Measurements from ENCODE around the gene ATOH8.

DNA sequence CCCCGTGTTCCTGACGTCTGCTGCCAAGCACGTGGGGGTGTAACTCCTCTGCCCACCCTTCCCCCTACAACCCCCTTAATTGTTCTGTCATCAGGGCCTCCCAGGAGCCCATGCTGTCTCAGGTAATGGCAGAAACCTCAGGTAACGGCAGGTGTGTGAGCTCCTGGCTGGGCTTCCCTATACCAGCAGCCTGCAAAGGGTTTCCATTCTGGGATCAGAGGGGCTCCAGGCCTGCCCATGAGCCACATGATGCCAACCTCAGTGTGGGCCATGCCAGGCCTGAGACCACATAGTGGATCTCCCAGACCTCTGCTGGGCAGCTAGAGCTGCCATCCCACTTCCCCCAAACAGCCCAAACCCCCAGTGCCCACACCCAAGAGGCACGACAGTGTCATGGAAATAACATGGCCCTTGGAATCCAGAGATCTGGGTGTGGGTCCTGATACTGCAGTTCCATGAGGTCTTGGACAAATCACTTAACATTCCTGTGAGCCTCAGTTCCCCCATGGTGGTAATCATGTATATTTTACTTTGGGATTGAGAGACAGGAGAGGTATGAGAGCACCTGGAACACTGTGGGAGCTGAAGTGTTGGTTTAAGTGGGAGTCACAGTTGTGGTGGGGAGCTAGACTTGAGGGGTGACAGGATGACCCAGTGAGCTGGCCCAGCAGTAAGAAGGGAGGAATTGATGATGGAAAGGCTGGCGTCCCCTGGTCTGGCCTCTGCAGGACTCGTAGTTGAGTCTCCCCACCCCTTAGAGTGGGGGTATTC is 59.6 kb downstream of the ATOH8 start:
- TF ChIP-seq CTCF (IDR thresholded peaks at IDR 0.05) (no peak), POLR2A (IDR thresholded peaks at IDR 0.05) (no peak)

Measured in uterus (tissue), 2 donors.